HG02610 (cell line): ENCODE measurements around the gene P4HTM.
A peak's percentile ranks its signal among the peaks of the same experiment; 100 is the strongest.

Source experiments
- ATAC-seq: cut with Tn5 transposase; IDR thresholded peaks from one replicate; pipeline ENCODE4 v1.9.1; 2021; ENCODE audit warnings: mild to moderate bottlenecking, moderate library complexity; ENCODE audit not compliant: unreplicated experiment

Gene P4HTM

GRCh38 chr3:48989796-48990635, at the start of gene P4HTM:
P4HTM (plus strand) TSS chr3:48990241; CDS start chr3:48990257, 16 bp downstream.
- peak; percentile 51 for ATAC-seq

GRCh38 chr3:48945432-48945831, 44.6 kb upstream of the P4HTM start:
- no peak for ATAC-seq

GRCh38 chr3:48945891-48946549, 44.0 kb upstream of the P4HTM start:
- no peak for ATAC-seq

GRCh38 chr3:48949376-48949717, 40.7 kb upstream of the P4HTM start:
- no peak for ATAC-seq

GRCh38 chr3:48950051-48950450, 40.0 kb upstream of the P4HTM start:
- no peak for ATAC-seq

GRCh38 chr3:48951764-48952163, 38.3 kb upstream of the P4HTM start:
- ATAC-seq: no peak

- ATAC-seq: no peak
These were observed 37.4 kb upstream of the P4HTM start for GRCh38 chr3:48952510-48953118.

GRCh38 chr3:48957006-48957705, 32.9 kb upstream of the P4HTM start:
- no peak for ATAC-seq

- no peak for ATAC-seq
These were observed 29.1 kb upstream of the P4HTM start for GRCh38 chr3:48960841-48961413.

GRCh38 chr3:48962340-48962739, 27.7 kb upstream of the P4HTM start:
- no peak for ATAC-seq

- no peak for ATAC-seq
These were observed 27.1 kb upstream of the P4HTM start for GRCh38 chr3:48962939-48963338.

- ATAC-seq: no peak
These were observed 26.4 kb upstream of the P4HTM start for GRCh38 chr3:48963591-48963990.

GRCh38 chr3:48966367-48966766, 23.7 kb upstream of the P4HTM start:
- ATAC-seq: no peak

- no peak for ATAC-seq
These were observed 23.1 kb upstream of the P4HTM start for GRCh38 chr3:48966876-48967361.

- ATAC-seq: no peak
These were observed 19.5 kb upstream of the P4HTM start for GRCh38 chr3:48970586-48970985.

GRCh38 chr3:48974076-48974864, 15.8 kb upstream of the P4HTM start:
- ATAC-seq: no peak

- no peak for ATAC-seq
These were observed 10.6 kb upstream of the P4HTM start for GRCh38 chr3:48979451-48979850.

- no peak for ATAC-seq
These were observed 9.7 kb upstream of the P4HTM start for GRCh38 chr3:48980295-48980694.

GRCh38 chr3:48982016-48982415, 8.0 kb upstream of the P4HTM start:
- no peak for ATAC-seq

GRCh38 chr3:48982686-48983085, 7.4 kb upstream of the P4HTM start:
- ATAC-seq: no peak
